Calu3 (cell line): ENCODE data around the gene PRKCZ. TPM values are rescaled to one million over a fixed set of nuclear protein-coding genes. Genes with fewer than 3 reads are reported as not detected.

ENCODE experiments used
- BruUV-seq: library from RNA; stranded (reverse); fragments of 400-500 nt; replicated peaks from 2 replicates; lab custom pipeline; 2021; lab: Mats Ljungman, UMichigan
- CTCF ChIA-PET: fragments of 300-600 bp; sonication (Branson Sonifier 250); formaldehyde crosslinking; loops from one replicate; lab custom pipeline; 2022; ENCODE audit warnings: antibody characterized with exemption; lab: Charles Lee
- DNase-seq: peaks from one replicate; pipeline ENCODE4 v3.0.0; 2022
- H3K27ac Mint-ChIP-seq: one replicate; pipeline ENCODE4 v1.8.0; 2022; ENCODE audit warnings: mixed read lengths; ENCODE audit not compliant: unreplicated experiment
- H3K27me3 Mint-ChIP-seq: one replicate; pipeline ENCODE4 v1.8.0; 2022; ENCODE audit warnings: mixed read lengths; ENCODE audit not compliant: unreplicated experiment
- H3K36me3 Mint-ChIP-seq: one replicate; pipeline ENCODE4 v1.8.0; 2022; ENCODE audit warnings: mild to moderate bottlenecking, moderate library complexity, mixed read lengths; ENCODE audit not compliant: insufficient read depth, unreplicated experiment
- H3K4me1 Mint-ChIP-seq: one replicate; pipeline ENCODE4 v1.8.0; 2022; ENCODE audit warnings: mild to moderate bottlenecking, low read depth, mixed read lengths; ENCODE audit not compliant: unreplicated experiment
- H3K4me3 Mint-ChIP-seq: one replicate; pipeline ENCODE4 v1.8.0; 2022; ENCODE audit warnings: mild to moderate bottlenecking, low read depth, moderate library complexity, mixed read lengths; ENCODE audit not compliant: unreplicated experiment
- H3K9me3 Mint-ChIP-seq: one replicate; pipeline ENCODE4 v1.8.0; 2022; ENCODE audit warnings: low read depth, mixed read lengths; ENCODE audit not compliant: unreplicated experiment
- intact Hi-C: fragments of 100-400 bp; cut with micrococcal nuclease; formaldehyde crosslinking; loops from one replicate; pipeline ENCODE4 v1.10.0; 2022; ENCODE audit not compliant: unreplicated experiment
- total RNA-seq: library from RNA; stranded (reverse); gene quantifications from 2 replicates; pipeline ENCODE4 v1.2.3, GENCODE V29; 2022
- TF ChIP-seq, protein P1 (sequence below): fragments of 200-600 bp; IDR thresholded peaks from one replicate; pipeline ENCODE4 v1.8.0; 2022; ENCODE audit warnings: antibody characterized with exemption; ENCODE audit not compliant: unreplicated experiment

The PRKCZ gene
- total RNA-seq, 1 experiment from 2014 or later, result 26.0 TPM

DNA sequence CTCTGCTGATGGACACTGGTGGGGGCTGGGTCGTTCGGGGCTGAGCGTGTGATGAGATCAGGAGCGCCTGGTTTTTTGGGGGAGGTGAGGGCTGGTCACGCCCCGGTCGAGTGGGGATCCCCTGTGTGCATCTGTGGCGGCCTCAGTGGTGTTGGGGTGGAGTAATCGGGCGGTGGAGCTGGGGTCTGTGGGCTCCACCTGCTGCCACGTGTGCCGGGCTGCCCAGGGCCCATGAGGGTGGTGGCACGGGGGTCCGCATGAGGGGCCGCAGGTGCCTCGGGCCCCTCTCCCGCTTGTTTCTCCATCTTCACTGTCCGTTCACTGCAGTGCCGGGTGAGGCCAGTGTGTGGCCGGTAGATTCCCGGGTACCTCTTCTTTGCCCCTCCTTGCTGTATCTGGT, 17.2 kb downstream of the PRKCZ start:
- no peak for DNase-seq
- no peaks in the 10 kb centered on the region for H3K4me1 Mint-ChIP-seq
- H3K27ac Mint-ChIP-seq, result no peak overlapping the region
- peaks cover 7% of the 10 kb centered on the region for H3K9me3 Mint-ChIP-seq
- CTCF ChIA-PET, result no interaction called here
- BruUV-seq, result no TSS peak
- no peak overlapping the region for H3K4me3 Mint-ChIP-seq
- H3K27me3 Mint-ChIP-seq, result no peaks in the 10 kb centered on the region
- H3K36me3 Mint-ChIP-seq, result peaks cover 10% of the 10 kb centered on the region
- intact Hi-C loops, result no loop called here
- TF ChIP-seq, protein P1, sequence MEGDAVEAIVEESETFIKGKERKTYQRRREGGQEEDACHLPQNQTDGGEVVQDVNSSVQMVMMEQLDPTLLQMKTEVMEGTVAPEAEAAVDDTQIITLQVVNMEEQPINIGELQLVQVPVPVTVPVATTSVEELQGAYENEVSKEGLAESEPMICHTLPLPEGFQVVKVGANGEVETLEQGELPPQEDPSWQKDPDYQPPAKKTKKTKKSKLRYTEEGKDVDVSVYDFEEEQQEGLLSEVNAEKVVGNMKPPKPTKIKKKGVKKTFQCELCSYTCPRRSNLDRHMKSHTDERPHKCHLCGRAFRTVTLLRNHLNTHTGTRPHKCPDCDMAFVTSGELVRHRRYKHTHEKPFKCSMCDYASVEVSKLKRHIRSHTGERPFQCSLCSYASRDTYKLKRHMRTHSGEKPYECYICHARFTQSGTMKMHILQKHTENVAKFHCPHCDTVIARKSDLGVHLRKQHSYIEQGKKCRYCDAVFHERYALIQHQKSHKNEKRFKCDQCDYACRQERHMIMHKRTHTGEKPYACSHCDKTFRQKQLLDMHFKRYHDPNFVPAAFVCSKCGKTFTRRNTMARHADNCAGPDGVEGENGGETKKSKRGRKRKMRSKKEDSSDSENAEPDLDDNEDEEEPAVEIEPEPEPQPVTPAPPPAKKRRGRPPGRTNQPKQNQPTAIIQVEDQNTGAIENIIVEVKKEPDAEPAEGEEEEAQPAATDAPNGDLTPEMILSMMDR, result no peak

- Mint-ChIP-seq H3K27ac (no peak overlapping the region), H3K4me1 (no peaks in the 10 kb centered on the region), H3K9me3 (peaks cover 7% of the 10 kb centered on the region), H3K27me3 (no peaks in the 10 kb centered on the region), H3K4me3 (no peak overlapping the region), H3K36me3 (peaks cover 10% of the 10 kb centered on the region)
- no TSS peak for BruUV-seq
- intact Hi-C loops, result no loop called here
- CTCF ChIA-PET, result no interaction called here
- no peak for DNase-seq
- TF ChIP-seq, protein P1, result no peak
Observed at GRCh38 chr1:2067981-2068380, 17.8 kb downstream of the PRKCZ start.

GRCh38 chr1:2068951-2069350, 18.7 kb downstream of the PRKCZ start:
- CTCF ChIA-PET, result no interaction called here
- intact Hi-C loops, result no loop called here
- DNase-seq, result no peak
- Mint-ChIP-seq H3K4me3 (no peak overlapping the region), H3K27me3 (no peaks in the 10 kb centered on the region), H3K36me3 (peaks cover 8% of the 10 kb centered on the region), H3K4me1 (no peaks in the 10 kb centered on the region), H3K9me3 (peaks cover 7% of the 10 kb centered on the region), H3K27ac (no peak overlapping the region)
- TF ChIP-seq, protein P1, result no peak
- BruUV-seq, result no TSS peak

DNA sequence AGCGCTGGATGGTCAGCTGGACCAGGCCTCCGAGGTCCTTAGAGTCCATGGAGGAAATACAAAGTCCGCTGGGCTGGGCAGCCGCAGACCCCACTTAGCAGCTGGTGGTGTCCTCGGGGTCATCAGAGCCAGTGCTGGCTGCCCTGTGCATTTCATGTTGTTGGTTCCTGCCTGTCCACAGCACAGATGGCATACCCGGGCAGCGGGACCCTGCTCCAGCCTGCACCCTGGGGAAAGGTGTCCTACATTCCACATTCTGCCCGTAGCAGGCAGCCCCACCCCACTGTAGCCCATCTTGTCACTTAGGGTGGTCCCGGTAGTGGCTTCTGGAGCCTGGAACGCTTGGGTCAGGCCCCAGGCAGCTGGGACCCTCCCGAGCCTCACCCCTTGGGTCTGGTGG, 19.8 kb downstream of the PRKCZ start:
- no peak overlapping the region for H3K4me3 Mint-ChIP-seq
- CTCF ChIA-PET, result no interaction called here
- no TSS peak for BruUV-seq
- no peak overlapping the region for H3K27ac Mint-ChIP-seq
- no peaks in the 10 kb centered on the region for H3K27me3 Mint-ChIP-seq
- H3K4me1 Mint-ChIP-seq, result no peaks in the 10 kb centered on the region
- intact Hi-C loops, result no loop called here
- H3K9me3 Mint-ChIP-seq, result peaks cover 5% of the 10 kb centered on the region
- TF ChIP-seq, protein P1, result no peak
- DNase-seq, result no peak
- H3K36me3 Mint-ChIP-seq, result peaks cover 12% of the 10 kb centered on the region
